Psoas muscle (tissue), 8 donors: Measurements from ENCODE around the gene NOLC1. TPM values are rescaled to one million over a fixed set of nuclear protein-coding genes. Genes with fewer than 3 reads are reported as not detected.

Experiments
- ATAC-seq, 4 donors: fragments of 200-7000 bp; cut with Tn5 transposase; one replicate each; pipeline ENCODE4 v1.9.1; 2020; ENCODE audit warnings: moderate library complexity in 3 of 4, mild to moderate bottlenecking in 2 of 4
- DNase-seq, 2 donors: peaks; one replicate each; pipeline ENCODE4 v3.0.0-alpha.2; 2020
- H3K27ac ChIP-seq: fragments of 200-600 bp; one replicate; pipeline ENCODE4 v1.8.0; 2022
- H3K27me3 ChIP-seq, 3 donors: fragments of 200-600 bp in 1 of 3; one replicate each; pipeline versions ENCODE4 v1.6.1 to v1.8.0; 2013 to 2022; ENCODE audit warnings: low read length in 2 of 3, mild to moderate bottlenecking in 2 of 3, moderate library complexity in 1 of 3; ENCODE audit not compliant: insufficient read depth in 3 of 3
- H3K36me3 ChIP-seq, 2 donors: fragments of 200-600 bp in 1 of 2; one replicate each; pipeline versions ENCODE4 v1.6.1 to v1.8.0; 2013 to 2022; ENCODE audit warnings: low read depth in 1 of 2, mild to moderate bottlenecking in 1 of 2, moderate library complexity in 1 of 2; ENCODE audit not compliant: insufficient read depth in 1 of 2
- H3K4me1 ChIP-seq: fragments of 200-600 bp; one replicate; pipeline ENCODE4 v1.8.0; 2022
- H3K4me3 ChIP-seq: fragments of 200-600 bp; one replicate; pipeline ENCODE4 v1.8.0; 2022; ENCODE audit warnings: mild to moderate bottlenecking
- H3K9me3 ChIP-seq: fragments of 200-600 bp; one replicate; pipeline ENCODE4 v1.8.0; 2022
- WGBS, 3 donors: extraction: QIAGEN DNeasy Blood & Tissue Kit; methylation state at CpG; one replicate each; pipeline versions ENCODE4 v1.1.6 to v1.1.7; 2013; 5-methylcytosine and 5-hydroxymethylcytosine counted together
- intact Hi-C, 2 donors: fragments of 100-400 bp; cut with DNase I; formaldehyde crosslinking; loops; one replicate each; pipeline versions ENCODE4 v1.11.0 to v1.14.2; 2022
- polyA plus RNA-seq, 3 donors: library from polyadenylated mRNA; stranded (reverse); fragments of 200-250 nt; gene quantifications; one replicate each; pipeline ENCODE4 v1.2.3, GENCODE V29; 2013
- total RNA-seq, 4 donors: library from RNA; stranded (reverse); fragmentation: NEBNext Ultra II Directional in 2 of 4; extraction: Animal tissue kit (Norgen Biotek cat#: 25700) in 2 of 4; gene quantifications; one replicate each; pipeline versions ENCODE4 v1.2.1 to v1.2.4, GENCODE V29; 2021 to 2023
- TF ChIP-seq, protein P1 (sequence below): fragments of 200-600 bp; IDR thresholded peaks from one replicate; pipeline ENCODE4 v1.8.0; 2022; ENCODE audit warnings: antibody characterized with exemption
- donor health status: healthy with polysubstance abuse.
- donor health status: DM: no; HTN: no; CAD: no; lungs with moderate emphysema.
- donor health status: Bipolar disorder and iron deficiency.
- donor health status: healthy.
- donor health status: DM: yes; HTN: yes; CAD: no.
- donor health status: DM: no; HTN: no; CAD: no.
- donor health status: DM: no; HTN: no; CAD: no.
- donor health status: DM: yes; HTN: yes; CAD: no.

NOLC1 gene
- total and polyA plus RNA-seq, 7 donors = 25.8 to 86.1 (median 57.6) TPM

DNA sequence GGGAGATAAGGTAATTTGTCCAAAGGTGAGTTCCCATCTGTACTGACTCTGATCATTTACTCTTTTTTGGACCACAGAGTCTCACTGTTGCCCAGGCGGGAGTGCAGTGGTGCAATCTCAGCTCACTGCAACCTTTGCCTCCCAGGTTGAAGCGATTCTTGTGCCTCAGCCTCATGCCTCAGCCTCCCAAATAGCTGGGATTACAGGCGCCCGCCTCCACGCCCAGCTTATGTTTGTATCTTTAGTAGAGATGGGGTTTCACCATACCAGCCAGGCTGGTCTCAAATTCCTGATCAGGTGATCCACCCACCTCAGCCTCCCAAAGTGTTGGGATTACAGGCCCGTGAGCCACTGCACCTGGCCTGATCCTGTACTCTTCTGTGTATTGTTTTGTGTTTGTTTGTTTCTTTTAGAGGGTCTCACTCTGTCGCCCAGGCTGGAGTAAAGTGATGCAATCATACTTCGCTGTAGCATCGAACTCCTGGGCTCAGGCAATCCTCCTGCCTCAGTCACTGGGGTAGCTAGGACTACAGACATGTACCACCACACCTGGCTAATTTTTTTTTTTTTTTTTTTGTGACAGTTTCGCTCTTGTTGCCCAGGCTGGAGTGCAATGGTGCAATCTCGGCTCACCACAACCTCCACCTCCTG, 2.4 kb downstream of the NOLC1 start:
- no peak overlapping the region for H3K4me3 ChIP-seq
- H3K4me1 ChIP-seq = peaks cover 15% of the 10 kb centered on the region
- H3K36me3 ChIP-seq = peaks cover 8 to 69% of the 10 kb centered on the region in 2 donors
- no peaks in the 10 kb centered on the region for H3K9me3 ChIP-seq
- DNase-seq (no peak), ATAC-seq (no peak)
- TF ChIP-seq, protein P1, sequence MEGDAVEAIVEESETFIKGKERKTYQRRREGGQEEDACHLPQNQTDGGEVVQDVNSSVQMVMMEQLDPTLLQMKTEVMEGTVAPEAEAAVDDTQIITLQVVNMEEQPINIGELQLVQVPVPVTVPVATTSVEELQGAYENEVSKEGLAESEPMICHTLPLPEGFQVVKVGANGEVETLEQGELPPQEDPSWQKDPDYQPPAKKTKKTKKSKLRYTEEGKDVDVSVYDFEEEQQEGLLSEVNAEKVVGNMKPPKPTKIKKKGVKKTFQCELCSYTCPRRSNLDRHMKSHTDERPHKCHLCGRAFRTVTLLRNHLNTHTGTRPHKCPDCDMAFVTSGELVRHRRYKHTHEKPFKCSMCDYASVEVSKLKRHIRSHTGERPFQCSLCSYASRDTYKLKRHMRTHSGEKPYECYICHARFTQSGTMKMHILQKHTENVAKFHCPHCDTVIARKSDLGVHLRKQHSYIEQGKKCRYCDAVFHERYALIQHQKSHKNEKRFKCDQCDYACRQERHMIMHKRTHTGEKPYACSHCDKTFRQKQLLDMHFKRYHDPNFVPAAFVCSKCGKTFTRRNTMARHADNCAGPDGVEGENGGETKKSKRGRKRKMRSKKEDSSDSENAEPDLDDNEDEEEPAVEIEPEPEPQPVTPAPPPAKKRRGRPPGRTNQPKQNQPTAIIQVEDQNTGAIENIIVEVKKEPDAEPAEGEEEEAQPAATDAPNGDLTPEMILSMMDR = no peak
- 88 to 93% (median 90%) methylated on average over 11 of the region's 11 CpGs for WGBS, 3 donors
- intact Hi-C loops = loop anchor here (5.0 kb wide), 2 partner anchors 337 to 348 kb away; partner anchors contain the start of genes ACTR1A (in 1 of the 2), OGA (in 1 of the 2) and SUFU (in 1 of the 2)
- no peak overlapping the region for H3K27ac ChIP-seq
- no peaks in the 10 kb centered on the region for H3K27me3 ChIP-seq

DNA sequence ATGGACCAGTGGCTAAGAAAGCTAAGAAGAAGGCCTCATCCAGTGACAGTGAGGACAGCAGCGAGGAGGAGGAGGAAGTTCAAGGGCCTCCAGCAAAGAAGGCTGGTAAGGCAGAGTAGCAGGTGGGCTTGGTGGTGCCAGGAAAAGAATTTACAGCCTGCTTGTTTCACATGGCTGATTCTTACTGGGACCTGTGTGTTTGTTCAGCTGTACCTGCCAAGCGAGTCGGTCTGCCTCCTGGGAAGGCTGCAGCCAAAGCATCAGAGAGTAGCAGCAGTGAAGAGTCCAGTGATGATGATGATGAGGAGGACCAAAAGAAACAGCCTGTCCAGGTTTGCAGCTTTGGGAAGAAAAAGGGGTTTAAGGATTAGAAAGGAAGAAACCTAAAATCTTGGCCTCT, 5.0 kb downstream of the NOLC1 start:
- DNase-seq = no peak
- TF ChIP-seq, protein P1 = no peak
- no peak overlapping the region for H3K27ac ChIP-seq
- H3K4me3 ChIP-seq = no peak overlapping the region
- no peaks in the 10 kb centered on the region for H3K27me3 ChIP-seq
- intact Hi-C loops = no loop called here
- H3K4me1 ChIP-seq = peaks cover 15% of the 10 kb centered on the region
- H3K9me3 ChIP-seq = no peaks in the 10 kb centered on the region
- WGBS, 3 donors = 91 to 93% (median 92%) methylated on average over 3 of the region's 3 CpGs
- ATAC-seq = no peak
- H3K36me3 ChIP-seq = peaks cover 17 to 80% of the 10 kb centered on the region in 2 donors

DNA sequence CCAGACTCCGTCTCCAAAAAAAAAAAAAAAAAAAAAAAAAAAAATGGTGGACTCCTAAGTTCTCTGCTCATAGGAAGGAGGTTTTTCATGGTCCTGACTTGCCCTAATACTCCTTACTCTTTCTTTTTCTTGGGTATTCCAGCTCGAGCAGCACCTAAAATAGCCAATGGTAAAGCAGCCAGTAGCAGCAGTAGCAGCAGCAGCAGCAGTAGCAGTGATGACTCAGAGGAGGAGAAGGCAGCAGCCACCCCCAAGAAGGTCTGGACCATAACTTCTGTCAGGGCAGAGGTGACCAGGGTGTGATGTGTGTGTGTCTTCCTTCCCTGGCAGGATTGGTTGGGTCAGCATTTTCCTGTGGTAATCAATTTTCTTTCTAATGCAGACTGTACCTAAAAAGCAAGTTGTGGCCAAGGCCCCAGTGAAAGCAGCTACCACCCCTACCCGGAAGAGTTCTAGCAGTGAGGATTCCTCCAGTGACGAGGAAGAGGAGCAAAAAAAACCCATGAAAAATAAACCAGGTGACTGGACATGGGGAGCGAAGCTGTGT, 6.9 kb downstream of the NOLC1 start:
- peaks cover 17 to 99% of the 10 kb centered on the region in 2 donors for H3K36me3 ChIP-seq
- peaks cover 4% of the 10 kb centered on the region for H3K4me1 ChIP-seq
- TF ChIP-seq, protein P1 = no peak
- no peak overlapping the region for H3K27ac ChIP-seq
- no peak overlapping the region for H3K4me3 ChIP-seq
- no peaks in the 10 kb centered on the region for H3K27me3 ChIP-seq
- no peak for ATAC-seq
- H3K9me3 ChIP-seq = no peaks in the 10 kb centered on the region
- DNase-seq = no peak
- whole genome bisulfite sequencing, 3 donors = 84 to 90% (median 90%) methylated on average over 5 of the region's 5 CpGs
- intact Hi-C loops = no loop called here

DNA sequence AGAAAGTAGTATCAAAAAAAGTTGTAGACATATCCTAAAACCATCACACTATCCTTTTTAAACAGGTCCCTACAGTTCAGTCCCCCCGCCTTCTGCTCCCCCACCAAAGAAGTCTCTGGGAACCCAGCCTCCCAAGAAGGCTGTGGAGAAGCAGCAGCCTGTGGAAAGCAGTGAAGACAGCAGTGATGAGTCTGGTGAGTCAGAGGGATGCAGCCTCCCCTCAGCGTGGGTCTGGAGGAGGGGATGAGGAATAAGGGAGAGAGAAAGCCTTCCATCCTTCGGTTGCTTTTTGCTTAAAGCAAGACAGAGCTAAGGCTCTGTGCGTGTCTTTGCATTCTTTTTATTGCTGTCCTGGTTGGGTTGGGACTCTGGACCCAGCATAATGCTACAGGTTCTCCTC, 7.6 kb downstream of the NOLC1 start:
- intact Hi-C loops = loop anchor here in 1 of 2 donors (5.0 kb wide), 1 partner anchor 197 kb away; no protein-coding TSS in a partner anchor
- DNase-seq = no peak
- Histone ChIP-seq H3K4me1 (no peaks in the 10 kb centered on the region), H3K36me3 (peaks cover 17 to 96% of the 10 kb centered on the region in 2 donors), H3K4me3 (no peak overlapping the region), H3K9me3 (no peaks in the 10 kb centered on the region), H3K27ac (no peak overlapping the region), H3K27me3 (no peaks in the 10 kb centered on the region)
- TF ChIP-seq, protein P1 = no peak
- ATAC-seq = no peak
- 92 to 96% (median 95%) methylated on average over 4 of the region's 4 CpGs for WGBS, 3 donors
